K562 (cell line): ENCODE measurements around the gene GPT2. TPM values are rescaled to one million over a fixed set of nuclear protein-coding genes. Genes with fewer than 3 reads are reported as not detected.

Source experiments
- ATF7 ChIP-seq: fragments of 450-650 bp; IDR thresholded peaks from 2 replicates; pipeline ENCODE4 v1.7.1; 2014; ENCODE audit warnings: mild to moderate bottlenecking, moderate library complexity
- BRD9 ChIP-seq: fragments of 450-650 bp; IDR thresholded peaks from 2 replicates; pipeline ENCODE4 v1.6.1; 2018; ENCODE audit warnings: low read depth; ENCODE audit not compliant: partially characterized antibody
- CEBPB ChIP-seq: fragments of 450-650 bp; IDR thresholded peaks from 2 replicates; pipeline ENCODE4 v1.6.1; 2016; ENCODE audit warnings: missing genetic modification characterization, missing compliant biosample characterization
- DDX20 ChIP-seq: fragments of 450-650 bp; IDR thresholded peaks from 2 replicates; pipeline ENCODE4 v1.6.1; 2016; ENCODE audit warnings: missing genetic modification characterization, low read depth, mild to moderate bottlenecking, missing compliant biosample characterization, moderate library complexity
- DPF2 ChIP-seq: fragments of 450-650 bp; IDR thresholded peaks from 2 replicates; pipeline ENCODE4 v1.6.1; 2016
- FOXJ2 ChIP-seq: fragments of 200-800 bp; sonication (Bioruptor generic); IDR thresholded peaks from 2 replicates; pipeline ENCODE4 v1.6.1; 2016; ENCODE audit warnings: missing genetic modification characterization, missing compliant biosample characterization
- FOXK2 ChIP-seq, 2 experiments: fragments of 450-650 bp; IDR thresholded peaks in 1 of 2; conservative IDR thresholded peaks in 1 of 2; 2 replicates each; pipeline ENCODE4 v1.6.1; 2016; ENCODE audit warnings: low read depth in 2 of 2, mild to moderate bottlenecking in 1 of 2
- GABPB2 ChIP-seq: fragments of 250-450 bp; sonication (Bioruptor Pico); conservative IDR thresholded peaks from 2 replicates; pipeline ENCODE4 v1.5.1; 2021; ENCODE audit warnings: mild to moderate bottlenecking
- HIVEP1 ChIP-seq: fragments of 250-450 bp; sonication (Bioruptor Pico); IDR thresholded peaks from 2 replicates; pipeline ENCODE4 v1.4.0; 2020; ENCODE audit warnings: mild to moderate bottlenecking
- KAT2B ChIP-seq: IDR thresholded peaks from one replicate; pipeline ENCODE4 v1.6.1; 2012; ENCODE audit warnings: low read depth, mild to moderate bottlenecking, control low read depth, inconsistent platforms, low read length, moderate library complexity
- KDM5B ChIP-seq: fragments of 200-600 bp; sonication (generic); IDR thresholded peaks from 2 replicates; pipeline ENCODE4 v1.6.1; 2012; ENCODE audit warnings: low read depth, mild to moderate bottlenecking, moderate library complexity, low read length, control low read depth, inconsistent platforms; ENCODE audit not compliant: insufficient replicate concordance
- MAFK ChIP-seq: IDR thresholded peaks from 2 replicates; pipeline ENCODE4 v1.6.1; 2011; ENCODE audit warnings: low read length, improper control_type of control experiment
- MCM2 ChIP-seq: fragments of 450-650 bp; IDR thresholded peaks from 2 replicates; pipeline ENCODE4 v1.6.1; 2017; ENCODE audit warnings: low read depth, mild to moderate bottlenecking
- MEF2D ChIP-seq: conservative IDR thresholded peaks from 2 replicates; pipeline ENCODE4 v1.6.1; 2016; ENCODE audit warnings: low read depth, missing genetic modification characterization, missing compliant biosample characterization
- MYBL2 ChIP-seq, 2 experiments: fragments of 450-650 bp in 1 of 2; sonication (generic) in 1 of 2; formaldehyde crosslinking in 1 of 2; IDR thresholded peaks; 2 replicates each; pipeline versions ENCODE4 v1.6.1 to v1.8.1; 2017 to 2022; ENCODE audit warnings: borderline replicate concordance in 1 of 2, inconsistent platforms in 1 of 2, low read depth in 1 of 2, mild to moderate bottlenecking in 1 of 2, missing genetic modification reagents in 1 of 2, moderate library complexity in 1 of 2
- MYNN ChIP-seq, 2 experiments: sonication (generic); formaldehyde crosslinking in 1 of 2; IDR thresholded peaks; 2 replicates each; pipeline versions ENCODE4 v1.5.0 to v1.6.1; 2016 to 2020; ENCODE audit warnings: antibody characterized with exemption in 1 of 2, missing genetic modification reagents in 1 of 2
- NFIC ChIP-seq: fragments of 450-650 bp; IDR thresholded peaks from 2 replicates; pipeline ENCODE4 v1.6.1; 2017; ENCODE audit warnings: mild to moderate bottlenecking, inconsistent platforms
- POLR3G ChIP-seq: IDR thresholded peaks from 2 replicates; pipeline ENCODE4 v1.6.1; 2011; ENCODE audit not compliant: insufficient read length, insufficient replicate concordance; ENCODE audit errors: extremely low read depth
- RBM14 ChIP-seq: fragments of 200-400 bp; formaldehyde crosslinking; IDR thresholded peaks from 2 replicates; pipeline ENCODE4 v1.6.1; 2018; ENCODE audit warnings: low read depth, mild to moderate bottlenecking, low read length, moderate library complexity, borderline replicate concordance; ENCODE audit not compliant: insufficient read depth
- RCOR1 ChIP-seq, 2 experiments: IDR thresholded peaks; 2 replicates each; pipeline ENCODE4 v1.6.1; 2012; ENCODE audit warnings: low read depth in 2 of 2, low read length in 2 of 2, borderline replicate concordance in 1 of 2, improper control_type of control experiment in 1 of 2
- RNF2 ChIP-seq: sonication (generic); IDR thresholded peaks from 2 replicates; pipeline ENCODE4 v1.6.1; 2016
- TAF9B ChIP-seq: fragments of 450-650 bp; IDR thresholded peaks from 2 replicates; pipeline ENCODE4 v1.6.1; 2018; ENCODE audit warnings: mild to moderate bottlenecking; ENCODE audit not compliant: partially characterized antibody
- WHSC1 ChIP-seq: IDR thresholded peaks from one replicate; pipeline ENCODE4 v1.6.1; 2012; ENCODE audit warnings: low read length, control low read depth, inconsistent platforms
- ZBTB33 ChIP-seq: sonication (generic); formaldehyde crosslinking; IDR thresholded peaks from 2 replicates; pipeline ENCODE4 v1.8.1; 2023; ENCODE audit warnings: mild to moderate bottlenecking, missing genetic modification reagents
- ZC3H8 ChIP-seq: fragments of 450-650 bp; IDR thresholded peaks from 2 replicates; pipeline ENCODE4 v1.6.1; 2017
- ZNF12 ChIP-seq: sonication (generic); formaldehyde crosslinking; IDR thresholded peaks from 2 replicates; pipeline ENCODE4 v1.4.0; 2020; ENCODE audit warnings: mild to moderate bottlenecking, missing genetic modification reagents
- ZNF197 ChIP-seq: fragments of 200-800 bp; sonication (Bioruptor generic); IDR thresholded peaks from 2 replicates; pipeline ENCODE4 v1.6.1; 2016; ENCODE audit warnings: low read depth, missing genetic modification characterization, missing compliant biosample characterization
- ZNF23 ChIP-seq: fragments of 250-450 bp; sonication (Bioruptor Pico); IDR thresholded peaks from 2 replicates; pipeline ENCODE4 v1.4.0; 2020; ENCODE audit warnings: mild to moderate bottlenecking
- ZNF511 ChIP-seq: sonication (generic); formaldehyde crosslinking; IDR thresholded peaks from 2 replicates; pipeline ENCODE4 v1.8.0; 2022; ENCODE audit warnings: mild to moderate bottlenecking, missing genetic modification reagents
- polyA plus RNA-seq, 8 experiments: library from polyadenylated mRNA; depleted of rRNA in 4 of 8; stranded (reverse) in 5 of 8; unstranded in 3 of 8; fragments of >200 nt; fragmentation: Nextera tagmentation in 2 of 8; fragmentation: Illumina TruSeq in 1 of 8; extraction: Ambion mirVana in 2 of 8; extraction: Trizol in 1 of 8; gene quantifications; 2 replicates each; pipeline versions ENCODE4 v1.2.1 to v1.2.3, GENCODE V29; 2011 to 2014; ENCODE audit warnings: inconsistent platforms in 1 of 8, missing spikeins in 1 of 8
- total RNA-seq, 7 experiments: library from RNA; depleted of rRNA in 6 of 7; stranded (reverse); fragments of >200 nt in 6 of 7; fragmentation: Illumina TruSeq in 2 of 7; extraction: Trizol in 2 of 7; gene quantifications; 2 replicates each; pipeline versions ENCODE4 v1.2.1 to v1.2.3, GENCODE V29; 2011 to 2021; ENCODE audit warnings: low replicate concordance in 1 of 7

GPT2 gene
- total and polyA plus RNA-seq, 9 of the 15 experiments (the other 6 are each of a cell fraction or from before 2014, with no cell fraction given) = 0.79 to 14.4 (median 5.8) TPM

GRCh38 chr16:46973207-46973995, 89.2 kb downstream of the GPT2 start, which contains the start of gene DNAJA2 (continued):
- TF ChIP-seq FOXK2 (conservative IDR thresholded peaks at IDR 0.05 in 1 of 2, IDR thresholded peaks at IDR 0.05 in 1 of 2; ENCODE audit: low read depth in 2 of 2) = peak; percentile 56 to 62; a peak in 2 of 4 replicates
- TF ChIP-seq ZNF197 (CRISPR knock-in tag) = no peak
- no peak for TF ChIP-seq ZNF12 (CRISPR knock-in tag)
- no peak for TF ChIP-seq MCM2
- no peak for TF ChIP-seq ZC3H8
- no peak for TF ChIP-seq KDM5B
- TF ChIP-seq GABPB2 (CRISPR knock-in tag) = no peak
- TF ChIP-seq BRD9 = no peak
- TF ChIP-seq RCOR1 (IDR thresholded peaks at IDR 0.05; ENCODE audit: borderline replicate concordance in 1 of 2, low read depth in 2 of 2, low read length in 2 of 2) = no peak
- no peak for TF ChIP-seq MYNN (IDR thresholded peaks at IDR 0.05)
- TF ChIP-seq MYNN (CRISPR knock-in tag; IDR thresholded peaks at IDR 0.05) = no peak
- TF ChIP-seq HIVEP1 (CRISPR knock-in tag) = no peak
- no peak for TF ChIP-seq WHSC1
- no peak for TF ChIP-seq CEBPB (tag)
- no peak for TF ChIP-seq DDX20 (tag)
- TF ChIP-seq TAF9B = peak; percentile 63
- TF ChIP-seq MYBL2 (IDR thresholded peaks at IDR 0.05; ENCODE audit: low read depth) = no peak
- no peak for TF ChIP-seq MYBL2 (CRISPR knock-in tag; IDR thresholded peaks at IDR 0.05; ENCODE audit: borderline replicate concordance)
- no peak for TF ChIP-seq POLR3G
- no peak for TF ChIP-seq RBM14
- TF ChIP-seq RNF2 = no peak
- TF ChIP-seq ZBTB33 (CRISPR knock-in tag) = no peak
- TF ChIP-seq KAT2B = no peak
- TF ChIP-seq FOXJ2 (tag) = no peak
- peak; percentile 61; the same call in 1 of the 2 replicates for TF ChIP-seq ZNF511 (CRISPR knock-in tag)
- peak; percentile 68; the same call in 1 of the 2 replicates for TF ChIP-seq ATF7
- TF ChIP-seq MEF2D = no peak
- no peak for TF ChIP-seq NFIC
- TF ChIP-seq ZNF23 (CRISPR knock-in tag) = no peak
- TF ChIP-seq MAFK = no peak
- no peak for TF ChIP-seq DPF2
